OCI-LY3 (cell line): ENCODE data around the gene CA10.

Source experiments
- CTCF ChIP-seq: fragments of 200-600, 300-600 bp; sonication (generic); IDR thresholded peaks from 2 replicates; pipeline ENCODE4 v1.5.1; 2014; ENCODE audit warnings: antibody characterized with exemption, low read length, low read depth
- EZH2phosphoT487 ChIP-seq: fragments of 200-600 bp; shearing (Covaris generic); IDR thresholded peaks from 2 replicates; pipeline ENCODE4 v1.6.1; 2018; ENCODE audit warnings: antibody characterized with exemption, mixed run types, low read depth

DNA sequence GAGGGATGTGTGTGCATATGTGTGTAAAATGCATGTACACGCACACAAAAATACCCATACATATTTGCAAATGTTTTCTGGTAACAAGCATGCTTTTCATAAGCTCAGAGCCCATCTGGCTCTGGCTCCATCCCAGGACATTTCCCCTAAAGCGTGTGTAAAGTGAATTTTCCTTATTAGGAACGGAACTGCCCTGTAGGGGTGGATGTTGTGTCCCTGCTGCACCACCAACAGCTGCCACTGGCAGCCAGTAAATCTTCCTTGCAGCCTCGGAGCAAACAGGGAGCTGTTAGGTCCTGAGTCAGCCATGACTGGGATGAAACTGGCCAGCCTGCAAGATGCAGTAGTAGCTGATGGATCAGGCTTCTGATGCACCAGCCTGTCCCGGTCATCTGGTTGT lies 504.6 kb downstream of the CA10 start:
- TF ChIP-seq EZH2phosphoT487, result no peak
- no peak for TF ChIP-seq CTCF
